SU-DHL-6 (cell line): Measurements from ENCODE around the gene ADPRS.

ENCODE experiments used
- CTCF ChIP-seq: fragments of 200-600 bp; sonication (generic); IDR thresholded peaks from one replicate; pipeline ENCODE4 v1.5.1; 2017; ENCODE audit warnings: antibody characterized with exemption, mild to moderate bottlenecking, low read length, moderate library complexity; ENCODE audit not compliant: insufficient read depth, poor library complexity, severe bottlenecking
- EZH2phosphoT487 ChIP-seq: fragments of 200-600 bp; sonication (generic), shearing (Covaris generic); conservative IDR thresholded peaks from 2 replicates; pipeline ENCODE4 v1.6.1; 2018; ENCODE audit warnings: mild to moderate bottlenecking, antibody characterized with exemption, low read length, moderate library complexity, mixed read lengths

DNA sequence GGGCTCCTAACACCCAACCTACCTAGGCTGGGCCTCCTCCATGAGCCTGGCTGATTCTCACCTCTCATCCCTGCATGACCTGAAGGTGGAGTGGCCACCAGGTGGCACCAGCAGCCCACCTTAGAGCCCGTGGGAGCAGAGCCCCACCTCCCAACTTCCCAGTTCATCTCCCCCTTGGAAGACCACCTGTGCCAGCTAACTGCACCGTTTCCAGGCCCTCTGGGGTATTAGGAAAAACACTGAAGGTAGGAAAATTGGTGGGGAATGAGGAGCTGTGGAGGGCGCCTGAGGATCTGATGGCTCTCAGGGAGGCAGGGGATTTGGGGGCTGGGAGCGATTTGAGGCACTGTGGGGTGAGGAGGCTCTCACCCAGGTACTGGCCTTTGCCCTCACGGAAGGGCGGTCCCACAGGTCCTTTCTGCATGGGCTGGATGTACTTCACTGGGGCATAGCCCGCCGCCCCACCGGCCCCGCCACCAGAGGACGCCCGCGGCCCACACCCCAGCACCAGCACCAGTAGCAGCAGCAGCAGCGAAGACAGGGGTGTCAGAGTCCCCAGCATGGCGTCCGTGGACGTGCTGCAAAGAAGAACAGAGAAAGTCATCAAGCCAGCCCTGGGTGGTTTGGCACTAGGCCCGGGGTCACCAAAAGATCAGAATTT lies 11.1 kb downstream of the ADPRS start:
- TF ChIP-seq CTCF (peak; percentile 80), EZH2phosphoT487 (no peak)
